A673 (cell line): ENCODE data around the gene ITGA11. TPM values are rescaled to one million over a fixed set of nuclear protein-coding genes. Genes with fewer than 3 reads are reported as not detected.

Experiments used
- BruUV-seq: library from RNA; stranded (reverse); fragments of 400-500 nt; replicated peaks from 2 replicates; lab custom pipeline; 2021; lab: Mats Ljungman, UMichigan
- CTCF ChIA-PET: fragments of 300-600 bp; sonication (Branson Sonifier 250); formaldehyde crosslinking; loops from one replicate; lab custom pipeline; 2022; ENCODE audit warnings: antibody characterized with exemption; lab: Charles Lee
- POLR2A ChIA-PET: fragments of 300-600 bp; sonication (Branson Sonifier 250); formaldehyde crosslinking; loops from one replicate; lab custom pipeline; 2022; ENCODE audit warnings: antibody characterized with exemption; ENCODE audit not compliant: low non-redundant PET; lab: Charles Lee
- DNase-seq: peaks from one replicate; pipeline ENCODE4 v3.0.0-alpha.2; 2015; ENCODE audit warnings: low spot score
- H3K27ac ChIP-seq: fragments of 200-600 bp; sonication (generic); 2 replicates; pipeline ENCODE4 v1.5.1; 2016; ENCODE audit warnings: mixed run types, low read depth, mild to moderate bottlenecking, mixed read lengths, antibody characterized with exemption, low read length; ENCODE audit not compliant: poor library complexity, severe bottlenecking
- H3K27me3 ChIP-seq: fragments of 200-600 bp; sonication (generic); replicated peaks from 2 replicates; pipeline ENCODE4 v1.6.1; 2017; ENCODE audit warnings: mixed run types, low read depth, mild to moderate bottlenecking, mixed read lengths, antibody characterized with exemption, low read length; ENCODE audit not compliant: insufficient read depth, poor library complexity
- H3K36me3 ChIP-seq: fragments of 200-600 bp; sonication (generic); 2 replicates; pipeline ENCODE4 v1.6.1; 2016; ENCODE audit warnings: mixed run types, mild to moderate bottlenecking, mixed read lengths, antibody characterized with exemption, low read length; ENCODE audit not compliant: insufficient read depth, poor library complexity, severe bottlenecking
- H3K4me1 ChIP-seq: fragments of 200-600 bp; sonication (generic); 2 replicates; pipeline ENCODE4 v1.6.1; 2017; ENCODE audit warnings: mixed run types, mild to moderate bottlenecking, mixed read lengths, antibody characterized with exemption, low read length; ENCODE audit not compliant: insufficient read depth, poor library complexity, severe bottlenecking
- H3K4me3 ChIP-seq: fragments of 200-600 bp; sonication (generic); 2 replicates; pipeline ENCODE4 v1.5.1; 2016; ENCODE audit warnings: low read depth, mixed run types, mild to moderate bottlenecking, mixed read lengths, low read length; ENCODE audit not compliant: poor library complexity, severe bottlenecking
- H3K9me3 ChIP-seq: fragments of 200-600 bp; sonication (generic); 2 replicates; pipeline ENCODE4 v1.6.1; 2016; ENCODE audit warnings: mixed run types, low read depth, mild to moderate bottlenecking, mixed read lengths, antibody characterized with exemption, low read length; ENCODE audit not compliant: poor library complexity, severe bottlenecking
- CTCF ChIP-seq: fragments of 300-800, 200-600 bp; sonication (generic); conservative IDR thresholded peaks from 2 replicates; pipeline ENCODE4 v1.5.1; 2017; ENCODE audit warnings: low read depth, mild to moderate bottlenecking, antibody characterized with exemption, low read length, moderate library complexity, mixed read lengths
- EZH2 ChIP-seq: fragments of 200-600 bp; sonication (generic); IDR thresholded peaks from 2 replicates; pipeline ENCODE4 v1.6.1; 2017; ENCODE audit warnings: borderline replicate concordance, low read depth, mild to moderate bottlenecking, mixed read lengths, antibody characterized with exemption, low read length; ENCODE audit not compliant: poor library complexity, severe bottlenecking
- intact Hi-C: fragments of 100-400 bp; cut with micrococcal nuclease; formaldehyde crosslinking; loops from one replicate; pipeline ENCODE4 v1.10.0; 2022; ENCODE audit not compliant: unreplicated experiment
- total RNA-seq: library from RNA; stranded (reverse); gene quantifications from 2 replicates; pipeline ENCODE4 v1.2.3, GENCODE V29; 2021

ITGA11 gene
- total RNA-seq, 1 experiment from 2014 or later = 0.45 TPM

- Histone ChIP-seq H3K27ac (no peak overlapping the region), H3K9me3 (peaks cover 6% of the 10 kb centered on the region), H3K4me3 (peak overlapping the region; percentile 93), H3K4me1 (peaks cover 25% of the 10 kb centered on the region), H3K36me3 (peaks cover 10% of the 10 kb centered on the region), H3K27me3 (no peaks in the 10 kb centered on the region)
- ChIA-PET POLR2A (no interaction called here), CTCF (no interaction called here)
- no peak for TF ChIP-seq EZH2
- no peak for TF ChIP-seq CTCF
- DNase-seq = no peak
- BruUV-seq = no TSS peak
- intact Hi-C loops = no loop called here
Measured at GRCh38 chr15:68279779-68280753, 151.9 kb downstream of the ITGA11 start.

- H3K27ac ChIP-seq = peak overlapping the region; percentile 93
- DNase-seq = peak; percentile 58
- H3K4me1 ChIP-seq = peaks cover 25% of the 10 kb centered on the region
- TSS peak; percentile 43 for BruUV-seq
- no peak for TF ChIP-seq EZH2
- no peak for TF ChIP-seq CTCF
- CTCF ChIA-PET = interaction anchor here (0.6 kb wide), 1 partner anchor 254 kb away, joined by 3 read pairs; no protein-coding TSS in a partner anchor
- no peaks in the 10 kb centered on the region for H3K27me3 ChIP-seq
- no peaks in the 10 kb centered on the region for H3K36me3 ChIP-seq
- intact Hi-C loops = no loop called here
- peak overlapping the region; percentile 93 for H3K4me3 ChIP-seq
- no peaks in the 10 kb centered on the region for H3K9me3 ChIP-seq
- POLR2A ChIA-PET = no interaction called here
Measured at GRCh38 chr15:68278595-68279405, 153.2 kb downstream of the ITGA11 start.

DNA sequence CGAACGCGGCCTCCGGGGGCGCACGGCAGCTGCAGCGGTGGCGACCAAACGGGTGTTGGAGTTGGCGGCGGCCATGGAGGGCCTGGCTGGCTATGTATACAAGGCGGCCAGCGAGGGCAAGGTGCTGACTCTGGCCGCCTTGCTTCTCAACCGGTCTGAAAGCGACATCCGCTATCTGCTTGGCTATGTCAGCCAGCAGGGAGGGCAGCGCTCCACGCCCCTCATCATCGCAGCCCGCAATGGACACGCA, 153.7 kb downstream of the ITGA11 start:
- intact Hi-C loops = no loop called here
- BruUV-seq = no TSS peak
- Histone ChIP-seq H3K4me1 (peaks cover 25% of the 10 kb centered on the region), H3K27ac (peak overlapping the region; percentile 93), H3K4me3 (peak overlapping the region; percentile 93), H3K9me3 (no peaks in the 10 kb centered on the region), H3K27me3 (no peaks in the 10 kb centered on the region), H3K36me3 (no peaks in the 10 kb centered on the region)
- ChIA-PET POLR2A (no interaction called here), CTCF (no interaction called here)
- no peak for DNase-seq
- TF ChIP-seq EZH2 (no peak), CTCF (peak; percentile 53; the same call in 1 of the 2 replicates)
